Measurements from ENCODE around the gene TMEM91.
"Not testable (repeated sequence)": the region's sequence is repeated elsewhere in the genome, so short reads cannot be mapped to it uniquely, and the experiment has no call there.

Gene TMEM91

DNA sequence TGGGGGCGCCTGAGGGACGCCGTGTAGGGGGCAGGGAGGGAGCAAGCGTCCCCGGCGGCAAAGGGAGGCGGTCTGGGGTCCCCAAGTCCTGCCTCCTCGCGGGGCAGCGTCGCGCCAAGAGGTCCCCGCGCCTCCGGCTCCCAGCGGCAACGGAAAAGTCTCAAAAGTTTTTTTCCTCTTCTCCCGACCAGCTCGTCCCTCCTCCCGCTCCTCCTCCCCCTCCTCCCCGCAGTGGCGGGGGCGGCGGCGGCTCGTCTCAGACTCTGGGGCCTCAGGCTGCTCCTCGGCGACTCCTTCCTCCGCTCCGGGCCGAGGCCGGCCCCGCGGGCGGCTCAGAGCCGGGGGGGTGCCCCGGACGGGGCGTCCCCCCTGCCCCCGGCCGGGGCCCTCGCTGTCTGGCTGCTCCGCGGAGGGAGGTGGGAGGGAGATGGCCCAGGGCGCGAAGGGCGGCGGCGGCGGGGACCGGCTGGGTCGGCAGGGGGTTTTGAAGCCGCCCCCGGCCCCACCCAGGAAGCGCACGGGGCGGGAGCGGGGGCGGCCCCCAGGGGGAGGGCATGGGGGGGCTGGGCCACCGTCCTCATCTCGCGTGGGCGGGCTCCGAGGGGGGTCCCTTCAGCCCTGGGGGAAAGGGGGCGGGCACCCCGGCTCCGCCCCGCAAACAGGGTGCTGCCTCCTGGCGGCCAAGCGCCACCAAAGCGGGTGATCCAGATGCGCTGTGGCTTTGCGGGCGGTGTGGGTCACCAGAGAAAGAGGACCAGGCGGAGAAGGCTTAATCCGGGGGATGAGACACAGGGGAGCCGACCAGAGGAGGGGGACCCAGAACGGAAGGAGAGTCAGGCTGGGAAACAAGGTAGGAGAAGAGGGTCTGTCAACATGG lies 22.6 kb upstream of the TMEM91 start, which contains the start of gene TGFB1:
Gene TGFB1 (minus strand): TSS at position 457 of the 877 bp plus-strand sequence. CDS start 878 bp downstream, outside the sequence.
- peak; percentile 72 to 86 for DNase-seq

DNA sequence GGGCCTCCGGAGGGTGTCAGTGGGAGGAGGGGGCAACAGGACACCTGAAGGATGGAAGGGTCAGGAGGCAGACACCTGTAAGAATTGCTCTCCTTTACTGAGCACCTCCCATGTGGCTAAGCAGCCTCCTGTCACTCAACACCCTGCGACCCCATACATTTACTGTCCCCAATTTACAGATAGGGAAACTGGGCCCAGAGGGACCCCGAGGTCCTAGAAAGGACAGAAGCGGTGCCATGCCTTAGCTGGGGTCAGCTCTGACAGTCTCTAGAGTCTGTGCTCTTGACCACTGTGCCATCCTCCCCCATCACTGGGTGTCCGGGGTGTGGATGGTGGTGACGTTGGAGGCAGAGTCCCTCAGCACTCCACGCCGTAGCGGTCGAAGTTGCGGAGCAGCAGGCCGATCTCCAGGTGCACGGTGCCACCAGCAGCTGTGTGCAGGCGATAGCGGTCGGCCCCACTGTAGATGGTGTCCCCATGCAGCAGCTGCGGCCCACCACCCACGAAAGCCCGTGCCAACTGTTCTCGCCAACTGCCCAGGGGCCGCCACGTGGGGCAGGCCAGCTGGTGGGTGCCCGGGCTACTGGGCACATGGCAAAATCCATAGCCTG lies 21.9 kb upstream of the TMEM91 start:
- DNase-seq = no peak

DNA sequence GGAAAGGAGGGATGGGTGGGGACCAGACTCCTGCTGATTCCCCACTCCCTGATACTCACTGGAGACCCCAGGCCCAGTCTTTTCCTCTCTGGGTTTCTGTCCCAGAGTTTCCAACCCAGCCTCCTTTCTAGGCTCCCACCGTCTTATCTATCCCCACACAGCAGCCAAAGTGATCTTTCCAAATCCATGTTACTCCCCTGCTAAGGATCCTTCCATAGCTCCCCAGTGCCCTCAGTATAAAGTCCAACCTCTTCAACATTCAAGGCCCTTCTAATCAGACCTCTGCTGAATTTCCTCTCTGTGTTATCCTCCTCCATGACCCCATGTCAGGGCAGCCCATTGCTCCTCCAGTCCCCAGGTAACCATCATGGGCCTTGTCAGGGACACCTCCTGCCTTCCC lies 21.3 kb upstream of the TMEM91 start:
- no peak for DNase-seq

DNA sequence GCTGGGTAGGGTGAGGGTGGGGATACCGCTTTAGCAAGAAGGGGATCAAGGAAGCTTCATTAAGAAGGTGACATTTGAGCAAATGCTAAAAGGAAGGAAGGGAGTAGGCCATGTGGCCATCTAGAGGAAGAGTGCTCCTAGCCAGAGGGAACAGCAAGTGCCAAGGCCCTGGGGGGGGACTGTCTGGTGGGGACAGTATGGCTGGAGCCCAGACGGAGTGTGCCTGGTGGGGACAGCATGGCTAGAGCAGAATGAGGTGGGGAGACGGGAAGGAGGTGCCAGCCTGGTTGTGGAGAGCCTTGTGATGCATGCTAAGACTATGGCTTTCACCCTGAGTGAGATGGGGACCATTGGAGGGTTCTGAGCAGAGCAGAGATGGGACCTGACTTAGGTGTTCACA lies 20.5 kb upstream of the TMEM91 start:
- DNase-seq = peak; percentile 5 to 24

DNA sequence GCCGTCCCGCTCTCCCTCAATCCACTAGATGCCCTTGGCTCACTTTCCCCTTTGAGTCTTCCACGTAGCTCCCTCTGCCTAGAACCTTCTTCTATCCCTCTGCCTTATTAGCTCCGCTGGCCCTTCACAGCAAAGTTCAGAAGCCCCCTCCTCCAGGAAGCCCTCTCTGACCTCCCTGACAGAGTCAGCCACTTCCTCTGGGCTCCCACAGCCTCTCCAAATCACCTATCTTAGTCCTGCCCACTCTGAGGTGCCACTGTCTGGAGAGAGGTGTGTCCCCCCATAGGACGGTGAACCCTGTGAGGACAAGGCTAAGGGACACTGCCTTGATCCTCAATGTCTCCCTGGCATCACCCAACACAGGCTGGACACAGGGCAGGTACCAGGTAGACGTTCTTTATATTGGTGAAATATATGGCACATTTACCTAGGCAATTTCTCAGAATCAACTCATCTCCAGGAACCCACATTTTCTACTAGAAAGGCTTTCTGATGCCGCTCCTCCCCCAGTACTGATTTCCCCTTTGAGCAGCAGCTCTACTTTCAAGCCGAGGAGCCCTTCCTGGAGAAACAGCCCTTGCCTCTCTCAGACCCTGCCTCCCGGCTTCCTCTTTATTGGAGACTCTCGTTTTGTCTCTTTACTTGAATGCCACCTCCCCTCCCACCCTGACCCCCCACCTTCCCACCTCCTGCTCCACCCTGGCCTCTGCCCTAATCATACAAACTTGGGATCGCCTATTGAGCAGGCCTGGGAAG lies 19.2 kb upstream of the TMEM91 start:
- peak; percentile 83 to 87 for DNase-seq

DNA sequence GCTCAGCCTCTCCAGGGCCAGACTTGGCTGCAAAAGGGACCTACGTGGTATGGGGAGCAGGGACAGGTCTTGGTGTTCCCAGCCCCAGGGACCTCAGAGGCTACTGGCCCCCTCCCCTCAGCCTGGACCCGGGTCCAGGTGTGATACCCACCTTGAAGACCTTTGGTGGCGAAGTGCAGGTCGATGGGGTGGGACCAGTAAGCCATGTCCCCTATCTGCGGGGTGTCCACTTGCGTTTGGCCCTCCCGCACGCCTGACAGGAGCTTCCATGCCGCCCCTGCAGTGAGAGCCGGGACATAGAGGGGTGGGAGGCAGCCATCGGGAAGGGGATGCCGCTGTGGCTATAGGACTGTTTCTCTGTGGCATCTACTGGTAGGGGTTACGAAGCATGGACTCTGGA lies 18.6 kb upstream of the TMEM91 start:
- DNase-seq = no peak

DNA sequence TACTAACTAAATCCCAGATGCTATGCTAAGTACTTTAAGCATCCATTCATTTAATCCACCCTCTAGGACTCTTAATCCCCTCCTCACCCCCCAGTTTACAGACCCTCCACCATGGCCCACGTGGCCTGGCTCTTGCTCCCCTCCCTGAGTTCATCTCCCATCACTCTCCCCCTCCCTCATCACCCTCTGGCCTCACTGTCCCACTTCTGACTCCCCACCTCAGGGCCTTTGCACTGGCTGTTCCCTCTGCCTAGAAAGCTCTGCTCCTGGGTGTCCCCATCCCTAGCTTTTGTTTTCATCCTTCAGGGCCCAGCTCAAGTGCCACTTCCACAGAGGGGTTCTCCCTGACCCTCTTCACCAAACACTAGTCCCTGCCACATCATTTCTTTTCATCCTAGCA lies 16.6 kb upstream of the TMEM91 start:
- no peak for DNase-seq

DNA sequence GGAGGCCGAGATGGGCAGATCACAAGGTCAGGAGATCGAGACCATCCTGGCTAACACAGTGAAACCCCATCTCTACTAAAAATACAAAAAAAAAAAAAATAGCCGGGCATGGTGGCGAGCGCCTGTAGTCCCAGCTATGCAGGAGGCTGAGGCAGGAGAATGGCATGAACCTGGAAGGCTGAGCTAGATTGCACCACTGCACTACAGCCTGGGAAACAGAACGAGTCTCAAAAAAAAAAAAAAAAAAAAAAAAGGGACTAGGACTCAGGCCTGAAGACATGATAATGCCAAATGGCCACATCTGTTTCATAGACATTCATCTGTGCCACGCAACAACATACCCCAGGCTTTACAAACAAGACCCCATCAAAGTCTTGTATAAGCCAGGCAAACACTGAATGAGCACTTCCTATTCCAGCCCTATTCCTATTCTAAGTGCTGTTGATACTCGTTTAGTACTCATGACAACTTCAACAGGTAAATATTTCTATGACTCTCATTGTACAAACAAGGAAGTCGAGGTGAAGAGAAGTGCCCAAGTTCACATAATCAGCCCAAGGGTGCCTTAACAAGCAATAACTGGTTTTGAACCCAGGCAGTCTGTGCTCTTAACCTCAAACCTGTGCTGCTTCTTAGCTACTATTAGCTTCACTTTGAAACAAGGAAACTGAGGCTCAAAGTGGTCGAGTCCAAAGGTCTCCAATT lies 14.0 kb upstream of the TMEM91 start:
- DNase-seq = no peak

DNA sequence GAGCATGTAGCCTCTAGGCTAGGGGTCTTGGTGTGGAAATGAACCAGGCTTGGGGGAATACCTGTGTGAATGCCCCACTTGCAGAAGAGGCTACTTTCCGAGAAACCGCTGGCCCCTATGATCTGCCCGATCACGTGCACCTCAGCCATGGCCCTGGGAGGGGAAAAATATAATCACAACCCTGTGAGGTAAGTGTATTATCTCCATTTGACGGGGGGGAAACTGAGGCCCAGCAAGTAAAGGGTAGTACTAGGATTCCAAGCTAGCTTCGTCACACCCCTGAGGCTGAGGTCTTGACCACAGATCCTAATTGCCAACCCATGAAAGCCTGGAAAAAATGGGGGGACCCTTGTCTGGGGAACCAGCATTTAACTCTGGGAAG lies 13.0 kb upstream of the TMEM91 start:
- no peak for DNase-seq

DNA sequence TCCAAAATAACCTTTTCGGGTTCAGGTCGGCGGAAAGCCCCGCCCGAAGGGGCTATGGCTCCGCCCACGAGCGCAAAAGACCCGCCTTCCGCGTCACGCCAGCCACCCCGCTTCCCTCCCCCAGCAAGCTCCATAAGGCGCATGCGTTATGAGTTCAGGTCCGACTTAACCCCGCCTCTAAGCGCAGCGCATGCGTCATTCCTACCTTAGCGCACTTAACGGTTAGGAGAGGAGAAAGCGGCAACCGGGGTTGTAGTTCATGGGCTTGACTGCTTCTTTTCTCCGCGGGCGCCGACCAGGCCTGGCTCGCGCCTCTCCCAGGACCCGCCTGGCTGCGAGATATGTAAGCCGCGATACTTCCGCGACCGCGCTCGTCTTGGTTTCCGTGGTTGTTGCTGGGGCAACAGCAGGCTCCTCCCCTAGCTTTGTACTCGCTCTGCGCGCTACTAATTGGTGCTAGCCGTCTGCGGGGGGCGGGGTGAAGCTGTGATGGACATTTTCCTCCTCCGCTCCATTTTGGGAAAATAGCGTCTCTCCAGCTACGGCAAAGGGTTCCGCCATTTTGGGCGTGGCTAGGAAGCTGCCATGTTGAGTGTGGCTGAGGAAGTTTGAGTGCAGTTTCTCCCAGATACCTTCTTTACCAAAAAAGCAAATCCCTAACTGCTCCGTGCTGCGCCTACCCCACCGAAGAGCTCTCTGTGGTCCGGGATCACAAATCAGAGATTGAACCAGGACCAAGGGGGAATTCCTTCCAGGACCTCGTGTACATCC lies 12.4 kb upstream of the TMEM91 start, which contains the start of gene B9D2:
Gene B9D2 (minus strand): TSS at position 397 of the 771 bp plus-strand sequence. CDS start 630 bp downstream, outside the sequence.
- DNase-seq = peak; percentile 97 to 98

DNA sequence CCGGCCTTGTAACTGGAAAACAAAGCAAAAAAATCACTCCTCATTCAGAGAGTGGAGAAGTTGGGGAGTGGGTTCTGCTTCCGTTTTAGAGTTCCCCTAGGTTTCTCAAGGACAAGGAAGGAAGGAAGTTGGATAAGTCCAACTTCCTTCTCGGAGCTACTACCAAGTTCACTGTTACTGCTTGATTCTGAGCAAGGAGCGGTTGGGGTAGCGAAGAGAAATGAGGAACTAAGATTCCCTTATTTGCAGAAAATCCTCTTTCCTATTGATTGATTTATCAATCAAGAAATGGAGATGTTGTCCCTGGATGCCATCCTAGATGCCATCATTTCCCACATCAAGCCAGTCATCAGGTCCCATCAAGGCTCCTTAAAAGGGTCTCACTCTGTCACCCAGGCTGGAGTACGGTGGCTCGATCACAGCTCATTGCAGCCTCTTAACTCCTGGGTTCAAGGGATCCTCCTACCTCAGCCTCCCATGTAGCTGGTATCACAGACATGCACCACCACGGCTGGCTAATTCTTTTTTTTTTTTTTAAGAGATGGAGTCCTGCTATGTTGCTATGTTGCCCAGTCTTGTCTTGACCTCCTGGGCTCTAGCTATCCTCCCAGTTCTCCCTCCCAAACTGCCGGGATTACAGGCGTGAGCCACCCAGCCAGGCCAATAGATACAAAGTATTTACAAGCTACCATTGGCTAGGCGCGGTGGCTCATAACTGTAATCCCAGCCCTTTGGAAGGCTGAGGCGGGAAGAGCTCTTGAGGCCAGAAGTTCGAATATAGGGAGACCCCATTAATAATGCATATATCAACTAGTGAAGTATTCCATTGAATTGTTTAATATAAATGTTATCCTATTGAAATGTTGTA lies 11.6 kb upstream of the TMEM91 start:
- peak; percentile 68 to 75 for DNase-seq

DNA sequence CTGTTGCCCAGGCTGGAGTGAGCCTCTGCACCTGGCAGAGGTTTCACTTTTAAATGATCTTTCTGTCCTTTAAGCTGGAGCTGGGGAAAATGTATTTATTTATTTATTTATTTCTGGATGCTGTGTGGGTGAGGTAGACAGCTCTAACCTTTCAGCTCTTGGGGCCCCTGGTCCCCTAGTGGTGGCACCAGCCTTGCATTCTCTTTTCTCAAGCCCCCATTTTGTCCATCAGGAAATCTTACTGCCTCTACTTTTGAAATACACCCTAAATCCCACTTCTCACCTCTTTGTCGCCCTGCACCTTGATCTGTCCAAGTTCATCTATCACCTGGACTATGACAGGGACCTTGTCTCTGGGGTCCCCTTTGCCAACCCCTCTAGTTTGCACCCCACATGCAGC lies 10.2 kb upstream of the TMEM91 start:
- peak in 1 of 2 experiments; percentile 10 for DNase-seq

DNA sequence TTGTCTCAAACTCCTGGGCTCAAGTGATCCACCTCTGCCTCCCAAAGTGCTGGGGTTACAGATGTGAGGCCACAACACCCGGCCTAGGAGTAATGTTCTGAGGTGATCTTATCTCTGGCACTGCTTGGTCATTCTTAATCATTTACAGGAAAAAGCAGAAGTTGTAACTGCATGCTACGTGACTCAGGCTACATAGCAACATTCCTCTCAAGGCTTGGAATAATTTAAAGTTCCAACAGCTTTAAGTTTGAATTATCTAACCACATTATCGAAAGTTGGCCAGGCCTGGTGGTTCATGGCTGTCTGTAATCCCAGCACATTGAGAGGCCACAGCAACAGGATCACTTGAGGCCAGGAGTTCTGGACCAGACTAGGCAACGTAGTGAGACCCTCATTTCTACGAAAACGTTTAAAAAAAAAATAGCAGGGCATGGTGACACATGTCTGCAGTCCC lies 8.5 kb upstream of the TMEM91 start:
- DNase-seq = peak; percentile 73 to 80

DNA sequence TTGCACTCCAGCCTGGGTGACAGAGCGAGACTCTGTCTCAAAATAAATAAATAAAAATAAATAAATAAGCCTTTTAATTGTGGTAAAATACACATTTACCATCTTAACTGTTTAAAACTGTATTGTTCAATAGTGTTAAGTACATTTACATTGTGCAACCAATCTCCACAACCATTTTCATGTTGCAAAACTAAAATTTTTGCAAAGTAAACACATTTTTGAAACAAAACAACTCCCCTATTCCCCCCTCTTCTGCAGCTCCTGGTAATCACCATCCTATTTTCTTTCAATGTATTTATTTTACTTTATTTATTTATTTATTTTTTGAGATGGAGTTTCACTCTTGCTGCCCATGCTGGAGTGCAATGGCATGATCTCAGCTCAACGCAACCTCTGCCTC lies 6.6 kb upstream of the TMEM91 start:
- no peak for DNase-seq

DNA sequence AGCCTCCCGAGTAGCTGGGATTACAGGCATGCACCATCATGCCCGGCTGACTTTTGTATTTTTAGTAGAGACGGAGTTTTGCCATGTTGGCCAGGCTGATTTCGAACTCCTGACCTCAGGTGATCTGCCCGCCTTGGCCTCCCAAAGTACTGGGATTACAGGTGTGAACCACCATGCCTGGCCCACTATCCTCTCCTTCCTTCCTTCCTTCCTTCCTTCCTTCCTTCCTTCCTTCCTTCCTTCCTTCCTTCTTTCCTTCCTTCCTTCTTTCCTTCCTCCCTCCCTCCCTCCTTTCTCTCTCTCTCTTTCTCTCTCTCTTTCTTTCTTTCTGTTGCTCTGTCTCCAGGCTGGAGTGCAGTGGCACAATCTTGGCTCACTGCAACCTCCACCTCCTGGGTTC lies 5.2 kb upstream of the TMEM91 start:
- DNase-seq = not testable (repeated sequence)

DNA sequence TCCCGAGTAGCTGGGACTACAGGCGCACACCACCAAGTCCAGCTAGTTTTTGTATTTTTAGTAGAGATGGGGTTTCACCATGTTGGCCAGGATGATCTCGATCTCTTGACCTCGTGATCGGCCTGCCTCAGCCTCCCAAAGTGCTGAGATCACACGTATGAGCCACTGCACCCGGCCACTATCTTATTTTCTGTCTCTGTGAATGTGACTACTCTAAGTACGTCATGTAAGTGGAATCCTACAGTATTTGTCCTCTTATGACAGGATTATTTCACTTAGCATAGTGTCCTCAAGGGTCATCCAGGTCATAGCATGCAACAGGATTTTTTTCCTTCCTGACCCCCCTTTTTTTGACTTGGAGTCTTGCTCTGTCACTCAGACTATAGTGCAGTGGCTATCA lies 4.8 kb upstream of the TMEM91 start:
- no peak for DNase-seq

DNA sequence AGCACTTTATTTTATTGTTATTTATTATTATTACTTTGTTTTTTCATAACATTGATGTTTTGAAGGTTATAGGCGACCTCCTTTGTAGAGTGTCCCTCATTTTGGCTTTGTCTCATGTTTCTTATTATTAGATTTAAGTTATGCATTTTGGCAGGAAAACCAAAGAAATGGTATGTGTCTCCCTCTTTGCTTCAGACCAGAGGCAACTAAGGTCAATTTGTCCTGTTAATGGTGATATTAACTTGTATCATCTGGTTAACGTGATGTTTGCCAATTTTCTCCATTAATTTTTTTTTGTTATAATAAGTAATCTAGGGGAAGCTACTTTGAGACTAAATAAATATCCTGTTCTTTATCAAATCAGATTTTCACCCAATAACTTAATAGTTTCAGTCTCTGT lies 3.8 kb upstream of the TMEM91 start:
- DNase-seq = no peak

DNA sequence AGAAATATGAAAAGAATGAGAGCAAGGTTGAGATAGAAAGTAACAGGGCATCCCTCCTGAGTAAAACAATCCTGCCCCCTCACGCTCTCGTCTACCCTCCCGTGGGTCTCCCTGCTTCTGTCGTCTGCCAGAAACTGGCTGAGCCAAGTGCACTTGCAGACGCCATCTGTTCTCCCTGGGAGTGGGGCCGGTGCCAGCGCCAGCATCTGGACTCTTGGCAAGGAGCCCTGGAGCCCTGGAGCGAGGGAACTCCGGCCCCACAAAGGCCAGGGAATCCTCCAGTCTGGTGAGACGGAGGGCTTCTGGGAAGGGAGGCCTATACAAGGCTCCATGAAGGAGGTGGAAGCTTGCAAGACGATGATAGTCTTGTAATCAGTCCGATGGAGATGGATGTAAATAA lies 2.3 kb upstream of the TMEM91 start:
- DNase-seq = no peak

DNA sequence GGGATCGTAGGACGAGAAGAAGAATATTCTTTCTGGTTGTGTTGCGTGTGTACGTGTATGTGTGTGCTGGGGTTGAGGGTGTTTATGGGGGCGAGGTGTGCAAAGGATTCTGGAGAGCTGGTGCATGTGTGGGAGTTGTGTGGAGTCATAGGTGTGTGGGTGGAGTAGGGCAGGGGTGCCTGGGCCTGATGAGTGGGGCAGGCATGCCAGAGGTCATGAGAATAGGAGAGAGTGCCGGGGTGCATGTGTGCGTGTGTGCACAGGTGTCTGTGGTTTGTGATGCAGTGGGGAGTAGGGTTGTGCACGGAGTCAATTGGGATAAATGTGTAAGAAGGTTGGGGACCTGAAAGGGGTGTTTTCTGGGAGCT lies 649 bp downstream of the TMEM91 start:
- DNase-seq = no peak

DNA sequence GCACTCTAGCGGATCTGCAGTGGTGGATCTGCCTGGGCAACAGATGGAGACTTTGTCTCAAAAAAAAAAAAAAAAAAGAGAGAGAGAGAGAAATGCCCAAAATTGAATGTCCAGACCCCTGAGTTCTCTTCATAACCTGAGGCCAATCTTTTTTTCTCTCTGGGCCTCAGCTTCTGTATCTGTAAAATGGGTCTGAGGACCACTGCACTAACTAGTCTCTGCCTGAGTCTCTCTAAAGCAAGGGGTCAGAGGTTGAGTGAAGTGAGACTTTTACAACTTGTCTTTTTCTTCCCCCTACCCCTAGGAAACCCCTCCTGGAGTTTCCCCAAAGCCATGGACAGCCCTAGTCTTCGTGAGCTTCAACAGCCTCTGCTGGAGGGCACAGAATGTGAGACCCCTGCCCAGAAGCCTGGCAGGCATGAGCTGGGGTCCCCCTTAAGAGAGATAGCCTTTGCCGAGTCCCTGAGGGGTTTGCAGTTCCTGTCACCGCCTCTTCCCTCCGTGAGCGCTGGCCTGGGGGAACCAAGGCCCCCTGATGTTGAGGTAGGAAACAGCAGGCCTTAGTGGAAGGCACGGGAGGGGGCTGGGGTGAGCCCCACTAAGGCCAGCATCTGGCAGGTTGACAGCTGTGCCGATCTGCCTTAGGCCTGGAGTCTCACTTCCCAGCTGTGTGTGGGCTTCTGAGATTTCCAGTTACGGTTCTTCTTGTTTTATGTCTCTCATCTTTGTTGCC lies 1.8 kb downstream of the TMEM91 start:
- DNase-seq = peak; percentile 23 to 25

Measured in Kasumi-1 (cell line).